HepG2 (cell line): ENCODE measurements around the gene SOCS7. TPM values are rescaled to one million over a fixed set of nuclear protein-coding genes. Genes with fewer than 3 reads are reported as not detected.

Experiments
- ATM ChIP-seq: fragments of 450-650 bp; IDR thresholded peaks from 2 replicates; pipeline ENCODE4 v1.7.1; 2017; ENCODE audit warnings: mild to moderate bottlenecking, borderline replicate concordance
- KAT8 ChIP-seq: IDR thresholded peaks from 2 replicates; pipeline ENCODE4 v1.6.1; 2016; ENCODE audit warnings: missing genetic modification reagents, missing compliant biosample characterization
- KLF6 ChIP-seq: IDR thresholded peaks from 2 replicates; pipeline ENCODE4 v1.8.0; 2016; ENCODE audit warnings: missing biosample characterization, missing genetic modification reagents
- MEF2D ChIP-seq: sonication (generic); formaldehyde crosslinking; IDR thresholded peaks from 2 replicates; pipeline ENCODE4 v1.5.1; 2020; ENCODE audit warnings: mild to moderate bottlenecking, missing genetic modification reagents
- MEIS2 ChIP-seq: sonication (generic); formaldehyde crosslinking; IDR thresholded peaks from 2 replicates; pipeline ENCODE4 v1.9.0; 2021; ENCODE audit warnings: mild to moderate bottlenecking, missing genetic modification reagents
- SMARCC2 ChIP-seq: fragments of 450-650 bp; IDR thresholded peaks from 2 replicates; pipeline ENCODE4 v1.6.1; 2017; ENCODE audit warnings: antibody characterized with exemption, mild to moderate bottlenecking
- SOX6 ChIP-seq, 2 experiments: fragments of 450-650 bp in 1 of 2; sonication (generic) in 1 of 2; formaldehyde crosslinking in 1 of 2; IDR thresholded peaks; 2 replicates each; pipeline versions ENCODE4 v1.4.0 to v1.6.1; 2017 to 2020; ENCODE audit warnings: antibody characterized with exemption in 1 of 2, mild to moderate bottlenecking in 1 of 2, missing genetic modification reagents in 1 of 2
- ZNF235 ChIP-seq: sonication (generic); formaldehyde crosslinking; IDR thresholded peaks from 2 replicates; pipeline ENCODE4 v1.8.1; 2023; ENCODE audit warnings: mild to moderate bottlenecking, missing genetic modification reagents, borderline replicate concordance
- ZNF292 ChIP-seq: sonication (generic); formaldehyde crosslinking; IDR thresholded peaks from 2 replicates; pipeline ENCODE4 v1.8.1; 2022; ENCODE audit warnings: mild to moderate bottlenecking, low read depth, missing genetic modification reagents, borderline replicate concordance
- ZNF577 ChIP-seq: sonication (generic); formaldehyde crosslinking; IDR thresholded peaks from 2 replicates; pipeline ENCODE4 v1.4.0; 2020; ENCODE audit warnings: mild to moderate bottlenecking, low read depth, missing genetic modification reagents, borderline replicate concordance
- ZNF747 ChIP-seq: sonication (generic); formaldehyde crosslinking; IDR thresholded peaks from 2 replicates; pipeline ENCODE4 v1.8.1; 2023; ENCODE audit warnings: missing genetic modification reagents, mild to moderate bottlenecking, borderline replicate concordance
- ZNF761 ChIP-seq: sonication (generic); formaldehyde crosslinking; conservative IDR thresholded peaks from 2 replicates; pipeline ENCODE4 v1.4.0; 2020; ENCODE audit warnings: mild to moderate bottlenecking, missing genetic modification reagents
- ZNF780A ChIP-seq: sonication (generic); formaldehyde crosslinking; IDR thresholded peaks from 2 replicates; pipeline ENCODE4 v1.8.0; 2022; ENCODE audit warnings: mild to moderate bottlenecking, missing genetic modification reagents, moderate library complexity
- polyA plus RNA-seq, 8 experiments: library from polyadenylated mRNA; depleted of rRNA in 3 of 8; stranded (reverse) in 7 of 8; unstranded in 1 of 8; fragments of >200 nt; fragmentation: Illumina TruSeq in 4 of 8; extraction: Trizol in 4 of 8; gene quantifications; 2 replicates each; pipeline versions ENCODE4 v1.2.1 to v1.2.3, GENCODE V29; 2011 to 2016; ENCODE audit warnings: low read depth in 4 of 8, missing spikeins in 1 of 8, mixed read lengths in 1 of 8; ENCODE audit not compliant: insufficient read depth in 1 of 8
- total RNA-seq, 5 experiments: library from RNA; depleted of rRNA; stranded (reverse); fragments of >200 nt; fragmentation: Illumina TruSeq; extraction: Trizol; gene quantifications; 2 replicates each; pipeline ENCODE4 v1.2.3, GENCODE V29; 2016; ENCODE audit warnings: low read depth in 1 of 5
- TF ChIP-seq, protein P1 (sequence below): fragments of 450-650 bp; IDR thresholded peaks from 2 replicates; pipeline ENCODE4 v1.6.1; 2016
- TF ChIP-seq, protein P2 (sequence below): sonication (generic); formaldehyde crosslinking; IDR thresholded peaks from 2 replicates; pipeline ENCODE4 v1.5.0; 2020; ENCODE audit warnings: missing genetic modification reagents, mild to moderate bottlenecking, borderline replicate concordance
- TF ChIP-seq, protein P3 (sequence below): sonication (generic); formaldehyde crosslinking; IDR thresholded peaks from 2 replicates; pipeline ENCODE4 v1.4.0; 2020; ENCODE audit warnings: missing genetic modification reagents, low read depth, mild to moderate bottlenecking, borderline replicate concordance
- TF ChIP-seq, protein P4 (sequence below): sonication (generic); formaldehyde crosslinking; IDR thresholded peaks from 2 replicates; pipeline ENCODE4 v1.8.0; 2022; ENCODE audit warnings: missing genetic modification reagents, mild to moderate bottlenecking, borderline replicate concordance
- TF ChIP-seq, protein P5 (sequence below): sonication (generic); formaldehyde crosslinking; IDR thresholded peaks from 2 replicates; pipeline ENCODE4 v1.4.0; 2020; ENCODE audit warnings: mild to moderate bottlenecking, missing genetic modification reagents

SOCS7 gene
- total and polyA plus RNA-seq, 2 of the 13 experiments (the other 11 are each of a cell fraction or from before 2014, with no cell fraction given) = 19.2 to 24.2 TPM

DNA sequence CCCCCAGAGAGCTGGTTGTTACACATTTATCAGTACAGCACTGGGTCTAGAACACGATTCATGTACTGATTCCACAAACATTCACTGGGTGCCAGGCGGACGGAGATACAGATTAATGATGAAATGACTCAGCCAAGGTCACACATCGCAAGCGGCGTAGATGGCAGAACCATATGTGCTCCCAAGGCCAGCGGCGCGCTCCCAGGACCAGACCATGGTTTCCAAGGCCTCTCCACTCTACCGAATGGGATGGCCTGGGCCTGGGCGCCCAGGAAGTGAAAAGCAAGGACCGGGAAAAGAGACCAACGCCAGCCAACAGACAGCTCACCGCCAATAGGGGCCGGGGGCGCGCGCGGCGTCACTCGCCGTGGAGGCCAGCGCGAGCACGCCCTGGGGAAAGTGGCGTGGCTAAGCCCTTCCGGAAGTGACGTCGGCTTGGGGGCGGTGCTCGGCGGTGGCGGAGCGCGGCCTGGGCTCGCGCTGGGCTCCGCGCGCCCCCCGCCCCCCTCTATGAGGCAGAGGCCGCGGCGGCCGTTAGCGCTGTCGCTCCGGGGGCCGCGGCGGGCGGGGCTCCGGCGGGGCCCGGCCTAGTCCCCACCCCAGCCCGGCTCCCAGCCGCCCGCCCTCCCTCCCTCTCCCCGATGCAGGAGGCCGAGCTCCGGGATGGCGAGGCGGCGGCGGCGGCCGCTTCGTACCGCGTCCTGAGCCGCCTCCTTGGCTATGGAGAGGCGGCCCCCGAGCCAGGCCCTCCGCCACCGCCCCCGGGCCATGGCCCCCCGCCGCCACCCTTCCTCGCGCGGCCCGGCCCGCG, at the start of gene SOCS7 (continued):
- TF ChIP-seq ZNF780A (CRISPR knock-in tag) (no peak), KAT8 (CRISPR knock-in tag) (peak; percentile 97), ATM (no peak), MEF2D (peak; percentile 78; the same call in 1 of the 2 replicates), ZNF235 (CRISPR knock-in tag) (no peak), MEIS2 (CRISPR knock-in tag) (peak; percentile 85; the same call in 1 of the 2 replicates), ZNF292 (CRISPR knock-in tag) (peak; percentile 50; the same call in 1 of the 2 replicates), ZNF577 (CRISPR knock-in tag) (0 out of 2 replicates have a peak, but pooled peaks have one; percentile 75), SOX6 (IDR thresholded peaks at IDR 0.05) (no peak), SOX6 (CRISPR knock-in tag; IDR thresholded peaks at IDR 0.05) (peak; percentile 59), ZNF747 (CRISPR knock-in tag) (peak; percentile 88), SMARCC2 (no peak), ZNF761 (CRISPR knock-in tag) (peak; percentile 69; the same call in 1 of the 2 replicates), KLF6 (CRISPR knock-in tag) (peak; percentile 83)
- TF ChIP-seq, protein P1, sequence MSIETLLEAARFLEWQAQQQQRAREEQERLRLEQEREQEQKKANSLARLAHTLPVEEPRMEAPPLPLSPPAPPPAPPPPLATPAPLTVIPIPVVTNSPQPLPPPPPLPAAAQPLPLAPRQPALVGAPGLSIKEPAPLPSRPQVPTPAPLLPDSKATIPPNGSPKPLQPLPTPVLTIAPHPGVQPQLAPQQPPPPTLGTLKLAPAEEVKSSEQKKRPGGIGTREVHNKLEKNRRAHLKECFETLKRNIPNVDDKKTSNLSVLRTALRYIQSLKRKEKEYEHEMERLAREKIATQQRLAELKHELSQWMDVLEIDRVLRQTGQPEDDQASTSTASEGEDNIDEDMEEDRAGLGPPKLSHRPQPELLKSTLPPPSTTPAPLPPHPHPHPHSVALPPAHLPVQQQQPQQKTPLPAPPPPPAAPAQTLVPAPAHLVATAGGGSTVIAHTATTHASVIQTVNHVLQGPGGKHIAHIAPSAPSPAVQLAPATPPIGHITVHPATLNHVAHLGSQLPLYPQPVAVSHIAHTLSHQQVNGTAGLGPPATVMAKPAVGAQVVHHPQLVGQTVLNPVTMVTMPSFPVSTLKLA = peak; percentile 68
- TF ChIP-seq, protein P2, sequence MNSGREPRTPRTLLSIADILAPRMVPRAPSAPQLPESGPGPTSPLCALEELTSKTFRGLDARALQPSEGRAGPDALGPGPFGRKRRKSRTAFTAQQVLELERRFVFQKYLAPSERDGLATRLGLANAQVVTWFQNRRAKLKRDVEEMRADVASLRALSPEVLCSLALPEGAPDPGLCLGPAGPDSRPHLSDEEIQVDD = no peak
- TF ChIP-seq, protein P3, sequence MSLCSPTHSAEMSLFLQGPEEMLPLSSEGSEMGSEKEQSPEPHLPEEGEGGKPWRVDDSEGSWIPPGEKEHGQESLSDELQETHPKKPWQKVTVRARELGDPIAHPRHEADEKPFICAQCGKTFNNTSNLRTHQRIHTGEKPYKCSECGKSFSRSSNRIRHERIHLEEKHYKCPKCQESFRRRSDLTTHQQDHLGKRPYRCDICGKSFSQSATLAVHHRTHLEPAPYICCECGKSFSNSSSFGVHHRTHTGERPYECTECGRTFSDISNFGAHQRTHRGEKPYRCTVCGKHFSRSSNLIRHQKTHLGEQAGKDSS (CRISPR knock-in tag) = peak; percentile 86; the same call in 1 of the 2 replicates
- TF ChIP-seq, protein P4, sequence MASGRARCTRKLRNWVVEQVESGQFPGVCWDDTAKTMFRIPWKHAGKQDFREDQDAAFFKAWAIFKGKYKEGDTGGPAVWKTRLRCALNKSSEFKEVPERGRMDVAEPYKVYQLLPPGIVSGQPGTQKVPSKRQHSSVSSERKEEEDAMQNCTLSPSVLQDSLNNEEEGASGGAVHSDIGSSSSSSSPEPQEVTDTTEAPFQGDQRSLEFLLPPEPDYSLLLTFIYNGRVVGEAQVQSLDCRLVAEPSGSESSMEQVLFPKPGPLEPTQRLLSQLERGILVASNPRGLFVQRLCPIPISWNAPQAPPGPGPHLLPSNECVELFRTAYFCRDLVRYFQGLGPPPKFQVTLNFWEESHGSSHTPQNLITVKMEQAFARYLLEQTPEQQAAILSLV (CRISPR knock-in tag) = peak; percentile 63; the same call in 1 of the 2 replicates
- TF ChIP-seq, protein P5, sequence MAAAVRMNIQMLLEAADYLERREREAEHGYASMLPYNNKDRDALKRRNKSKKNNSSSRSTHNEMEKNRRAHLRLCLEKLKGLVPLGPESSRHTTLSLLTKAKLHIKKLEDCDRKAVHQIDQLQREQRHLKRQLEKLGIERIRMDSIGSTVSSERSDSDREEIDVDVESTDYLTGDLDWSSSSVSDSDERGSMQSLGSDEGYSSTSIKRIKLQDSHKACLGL (CRISPR knock-in tag) = peak; percentile 25; the same call in 1 of the 2 replicates
